SK-N-MC (cell line): ENCODE results near the gene TAF11L2.

Experiments used
- EZH2 ChIP-seq: fragments of 200-600 bp; sonication (generic); IDR thresholded peaks from one replicate; pipeline ENCODE4 v1.6.1; 2017; ENCODE audit warnings: antibody characterized with exemption
- POLR2AphosphoS5 ChIP-seq: IDR thresholded peaks from 2 replicates; pipeline ENCODE4 v1.6.1; 2012; ENCODE audit warnings: mild to moderate bottlenecking, low read depth, low read length, borderline replicate concordance

DNA sequence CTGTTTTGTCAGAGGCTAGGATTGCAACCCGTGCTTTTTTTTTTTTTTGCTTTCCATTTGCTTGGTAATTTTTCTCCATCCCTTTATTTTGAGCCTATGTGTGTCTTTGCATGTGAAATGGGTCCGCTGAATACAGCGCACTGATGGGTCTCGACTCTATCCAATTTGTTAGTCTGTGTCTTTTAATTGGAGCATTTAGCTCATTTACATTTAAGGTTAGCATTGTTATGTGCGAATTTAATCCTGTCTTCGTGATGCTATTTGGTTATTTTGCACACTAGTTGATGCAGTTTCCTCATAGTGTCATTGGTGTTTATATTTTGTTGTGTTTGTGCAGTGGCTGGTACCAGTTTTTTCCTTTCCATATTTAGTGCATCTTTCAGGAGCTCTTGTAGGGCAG lies 36.2 kb upstream of the TAF11L2 start:
- TF ChIP-seq EZH2 = no peak
- TF ChIP-seq POLR2AphosphoS5 = no peak
